OCI-LY1 (cell line): ENCODE results near the gene MAP3K9.

Experiments
- H2AFZ ChIP-seq: fragments of 200-600 bp; sonication (generic), shearing (Covaris generic); 2 replicates; pipeline ENCODE4 v1.6.0; 2014; ENCODE audit warnings: antibody characterized with exemption, mild to moderate bottlenecking, low read length
- H3F3A ChIP-seq: fragments of 200-600 bp; sonication (generic), shearing (Covaris generic); 2 replicates; pipeline ENCODE4 v1.6.0; 2014; ENCODE audit warnings: mild to moderate bottlenecking, antibody characterized with exemption, low read length, moderate library complexity; ENCODE audit not compliant: insufficient read depth
- H3K27ac ChIP-seq: fragments of 200-600 bp; sonication (generic); 2 replicates; pipeline ENCODE4 v1.5.1; 2014; ENCODE audit warnings: low read length, mixed run types, mild to moderate bottlenecking, low read depth; ENCODE audit not compliant: poor library complexity, severe bottlenecking
- H3K27me3 ChIP-seq: fragments of 200-600 bp; sonication (generic); 2 replicates; pipeline ENCODE4 v1.6.0; 2014; ENCODE audit warnings: antibody characterized with exemption, mild to moderate bottlenecking, low read length, moderate library complexity; ENCODE audit not compliant: insufficient read depth
- H3K36me3 ChIP-seq: fragments of 200-600 bp; sonication (generic); 2 replicates; pipeline ENCODE4 v1.6.1; 2014; ENCODE audit warnings: mild to moderate bottlenecking, antibody characterized with exemption, low read length, moderate library complexity, mixed read lengths; ENCODE audit not compliant: insufficient read depth
- H3K4me1 ChIP-seq: fragments of 200-600 bp; sonication (generic); 2 replicates; pipeline ENCODE4 v1.5.1; 2014; ENCODE audit warnings: mild to moderate bottlenecking, low read length, moderate library complexity; ENCODE audit not compliant: insufficient read depth, severe bottlenecking
- H3K4me2 ChIP-seq: fragments of 200-600 bp; sonication (generic), shearing (Covaris generic); 2 replicates; pipeline ENCODE4 v1.6.1; 2014; ENCODE audit warnings: low read length
- H3K4me3 ChIP-seq: fragments of 200-600 bp; sonication (generic); 2 replicates; pipeline ENCODE4 v1.5.1; 2014; ENCODE audit warnings: low read length, low read depth, mild to moderate bottlenecking, mixed read lengths; ENCODE audit not compliant: poor library complexity, severe bottlenecking
- H3K79me2 ChIP-seq: fragments of 200-600 bp; shearing (Covaris generic); 2 replicates; pipeline ENCODE4 v1.6.1; 2016; ENCODE audit warnings: mixed run types, low read length, mixed read lengths; ENCODE audit not compliant: insufficient read depth
- H3K9ac ChIP-seq: fragments of 200-600 bp; sonication (generic), shearing (Covaris generic); 2 replicates; pipeline ENCODE4 v1.6.1; 2014; ENCODE audit warnings: mild to moderate bottlenecking, low read length, mixed read lengths
- H3K9me2 ChIP-seq: fragments of 200-600 bp; sonication (generic), shearing (Covaris generic); 2 replicates; pipeline ENCODE4 v1.6.1; 2014; ENCODE audit warnings: low read depth, mild to moderate bottlenecking, low read length, mixed read lengths
- H3K9me3 ChIP-seq: fragments of 200-600 bp; shearing (Covaris generic); 2 replicates; pipeline ENCODE4 v1.6.1; 2014; ENCODE audit warnings: low read length, mixed read lengths
- H4K20me1 ChIP-seq: fragments of 200-600 bp; sonication (generic), shearing (Covaris generic); 2 replicates; pipeline ENCODE4 v1.6.0; 2016; ENCODE audit warnings: mild to moderate bottlenecking, low read length; ENCODE audit not compliant: insufficient read depth
- EZH2 ChIP-seq: fragments of 200-600 bp; sonication (generic), shearing (Covaris generic); IDR thresholded peaks from 2 replicates; pipeline ENCODE4 v1.8.0; 2017; ENCODE audit warnings: borderline replicate concordance, mixed run types, mild to moderate bottlenecking, antibody characterized with exemption, low read length, moderate library complexity, mixed read lengths
- TF ChIP-seq, protein P1 (sequence below): fragments of 200-600 bp; sonication (generic), shearing (Covaris generic); IDR thresholded peaks from 2 replicates; pipeline ENCODE4 v1.5.1; 2017; ENCODE audit warnings: mild to moderate bottlenecking, antibody characterized with exemption, low read length, moderate library complexity, mixed read lengths

MAP3K9 gene

DNA sequence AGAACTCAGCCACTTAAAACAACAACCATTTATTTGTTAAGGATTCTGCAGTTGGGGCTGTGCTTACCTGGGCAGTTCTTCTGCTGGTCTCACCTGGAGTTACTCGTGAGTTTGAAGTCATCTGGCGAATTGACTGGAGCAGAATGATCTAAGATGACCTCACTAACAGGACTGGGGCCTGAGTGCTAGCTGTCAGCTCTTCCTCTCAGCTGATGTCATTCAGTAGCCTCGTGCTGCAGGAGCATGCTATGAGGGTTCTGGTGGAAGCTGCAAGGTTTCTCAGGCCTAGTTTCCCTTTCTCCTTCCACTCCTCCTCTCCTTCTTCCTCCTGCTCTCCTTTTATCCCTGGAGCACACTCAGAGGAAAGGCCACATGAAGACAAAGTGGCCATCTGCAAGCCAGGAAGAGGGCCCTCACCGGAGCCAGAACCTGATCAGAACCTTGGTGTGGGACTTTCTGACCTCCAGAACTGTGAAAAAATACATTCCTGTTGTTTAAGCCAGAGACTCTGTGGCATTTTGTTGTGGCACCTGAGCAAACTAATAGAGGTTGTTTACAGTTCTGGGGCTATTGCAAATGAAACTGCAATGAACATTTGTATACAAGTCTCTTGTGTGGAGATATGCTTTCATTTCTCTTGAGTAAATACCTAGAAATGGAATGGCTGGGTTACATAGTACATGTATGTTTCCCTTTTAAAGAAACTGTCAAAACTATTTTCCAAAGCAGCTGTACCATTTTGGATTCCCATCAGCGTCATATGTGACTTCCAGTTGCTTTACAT, 21.9 kb upstream of the MAP3K9 start:
- no peak for TF ChIP-seq EZH2
- TF ChIP-seq, protein P1, sequence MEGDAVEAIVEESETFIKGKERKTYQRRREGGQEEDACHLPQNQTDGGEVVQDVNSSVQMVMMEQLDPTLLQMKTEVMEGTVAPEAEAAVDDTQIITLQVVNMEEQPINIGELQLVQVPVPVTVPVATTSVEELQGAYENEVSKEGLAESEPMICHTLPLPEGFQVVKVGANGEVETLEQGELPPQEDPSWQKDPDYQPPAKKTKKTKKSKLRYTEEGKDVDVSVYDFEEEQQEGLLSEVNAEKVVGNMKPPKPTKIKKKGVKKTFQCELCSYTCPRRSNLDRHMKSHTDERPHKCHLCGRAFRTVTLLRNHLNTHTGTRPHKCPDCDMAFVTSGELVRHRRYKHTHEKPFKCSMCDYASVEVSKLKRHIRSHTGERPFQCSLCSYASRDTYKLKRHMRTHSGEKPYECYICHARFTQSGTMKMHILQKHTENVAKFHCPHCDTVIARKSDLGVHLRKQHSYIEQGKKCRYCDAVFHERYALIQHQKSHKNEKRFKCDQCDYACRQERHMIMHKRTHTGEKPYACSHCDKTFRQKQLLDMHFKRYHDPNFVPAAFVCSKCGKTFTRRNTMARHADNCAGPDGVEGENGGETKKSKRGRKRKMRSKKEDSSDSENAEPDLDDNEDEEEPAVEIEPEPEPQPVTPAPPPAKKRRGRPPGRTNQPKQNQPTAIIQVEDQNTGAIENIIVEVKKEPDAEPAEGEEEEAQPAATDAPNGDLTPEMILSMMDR = no peak
- no peaks in the 10 kb centered on the region for H3K9me2 ChIP-seq
- no peak overlapping the region for H3K4me2 ChIP-seq

DNA sequence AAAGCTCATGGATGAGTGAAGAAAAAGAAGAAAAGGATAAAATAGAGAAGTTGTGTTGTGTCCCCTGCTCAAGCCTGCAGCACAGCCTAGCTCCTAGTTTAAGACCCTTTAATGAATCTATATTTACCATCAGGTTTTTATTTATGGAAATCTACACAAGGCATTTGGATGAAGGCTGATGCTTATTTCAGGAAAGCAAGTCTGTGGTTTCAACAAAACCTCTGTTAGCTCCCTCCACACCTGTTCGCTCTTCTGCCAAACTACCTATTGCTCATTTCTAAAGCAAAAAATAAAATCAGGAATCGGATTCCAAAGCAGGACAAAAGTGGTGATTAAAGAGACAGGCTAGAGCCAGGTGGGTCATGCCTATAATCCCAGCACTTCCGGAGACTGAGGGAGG, 18.9 kb upstream of the MAP3K9 start:
- Histone ChIP-seq H3F3A (no peaks in the 10 kb centered on the region), H3K9ac (no peak overlapping the region), H3K4me2 (no peak overlapping the region), H3K27me3 (no peaks in the 10 kb centered on the region; the same call in 1 of the 2 replicates), H4K20me1 (no peaks in the 10 kb centered on the region), H3K36me3 (no peaks in the 10 kb centered on the region), H3K4me3 (no peak overlapping the region), H3K9me3 (no peaks in the 10 kb centered on the region), H3K4me1 (no peaks in the 10 kb centered on the region), H3K79me2 (no peaks in the 10 kb centered on the region), H3K27ac (no peak overlapping the region), H3K9me2 (no peaks in the 10 kb centered on the region), H2AFZ (no peak overlapping the region)
- TF ChIP-seq EZH2 = no peak
- TF ChIP-seq, protein P1 = no peak

More for the DNA sequence above, 21.9 kb upstream of the MAP3K9 start:
- Histone ChIP-seq H3K4me1 (no peaks in the 10 kb centered on the region), H3K9ac (no peak overlapping the region), H2AFZ (no peak overlapping the region), H3K27me3 (no peaks in the 10 kb centered on the region; the same call in 1 of the 2 replicates), H3K79me2 (no peaks in the 10 kb centered on the region), H3F3A (no peaks in the 10 kb centered on the region), H3K36me3 (no peaks in the 10 kb centered on the region), H3K9me3 (no peaks in the 10 kb centered on the region), H3K4me3 (no peak overlapping the region), H3K27ac (no peak overlapping the region), H4K20me1 (no peaks in the 10 kb centered on the region)

DNA sequence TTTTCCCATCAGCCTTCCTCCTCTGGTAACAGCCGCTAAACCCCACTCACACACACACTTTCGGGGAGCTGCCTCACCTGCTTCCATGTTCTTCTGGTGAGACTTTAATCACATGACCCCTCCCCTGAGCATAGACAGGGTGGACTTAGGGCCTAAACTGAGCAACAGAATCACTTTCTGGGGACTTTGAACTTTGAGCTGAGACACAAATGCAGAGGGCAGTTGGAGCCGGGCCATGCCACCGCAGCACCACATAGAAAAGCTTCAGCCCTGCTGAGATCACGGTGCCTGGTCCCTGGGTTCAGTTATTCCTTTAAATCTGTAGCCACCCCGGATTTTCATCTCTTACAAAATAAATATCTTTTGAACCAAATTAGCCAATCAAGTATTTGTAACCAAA, 18.4 kb upstream of the MAP3K9 start:
- no peaks in the 10 kb centered on the region for H3K79me2 ChIP-seq
- TF ChIP-seq, protein P1 = no peak
- TF ChIP-seq EZH2 = no peak
- H3K27me3 ChIP-seq = no peaks in the 10 kb centered on the region; the same call in 1 of the 2 replicates
- H3K9me2 ChIP-seq = no peaks in the 10 kb centered on the region
- no peak overlapping the region for H3K4me2 ChIP-seq
- H3K9ac ChIP-seq = no peak overlapping the region
- H3K4me3 ChIP-seq = no peak overlapping the region
- no peaks in the 10 kb centered on the region for H3K36me3 ChIP-seq
- no peaks in the 10 kb centered on the region for H3K9me3 ChIP-seq
- H3F3A ChIP-seq = no peaks in the 10 kb centered on the region
- H2AFZ ChIP-seq = no peak overlapping the region
- no peaks in the 10 kb centered on the region for H4K20me1 ChIP-seq
- no peak overlapping the region for H3K27ac ChIP-seq
- peaks cover under 1% of the 10 kb centered on the region for H3K4me1 ChIP-seq
